ENCODE data around the gene NTN1. TPM values are rescaled to one million over a fixed set of nuclear protein-coding genes. Genes with fewer than 3 reads are reported as not detected.
A peak's percentile ranks its signal among the peaks of the same experiment; 100 is the strongest.

The NTN1 gene
- total and polyA plus RNA-seq, 12 donors: 0.12 to 0.84 (median 0.28) TPM

DNA sequence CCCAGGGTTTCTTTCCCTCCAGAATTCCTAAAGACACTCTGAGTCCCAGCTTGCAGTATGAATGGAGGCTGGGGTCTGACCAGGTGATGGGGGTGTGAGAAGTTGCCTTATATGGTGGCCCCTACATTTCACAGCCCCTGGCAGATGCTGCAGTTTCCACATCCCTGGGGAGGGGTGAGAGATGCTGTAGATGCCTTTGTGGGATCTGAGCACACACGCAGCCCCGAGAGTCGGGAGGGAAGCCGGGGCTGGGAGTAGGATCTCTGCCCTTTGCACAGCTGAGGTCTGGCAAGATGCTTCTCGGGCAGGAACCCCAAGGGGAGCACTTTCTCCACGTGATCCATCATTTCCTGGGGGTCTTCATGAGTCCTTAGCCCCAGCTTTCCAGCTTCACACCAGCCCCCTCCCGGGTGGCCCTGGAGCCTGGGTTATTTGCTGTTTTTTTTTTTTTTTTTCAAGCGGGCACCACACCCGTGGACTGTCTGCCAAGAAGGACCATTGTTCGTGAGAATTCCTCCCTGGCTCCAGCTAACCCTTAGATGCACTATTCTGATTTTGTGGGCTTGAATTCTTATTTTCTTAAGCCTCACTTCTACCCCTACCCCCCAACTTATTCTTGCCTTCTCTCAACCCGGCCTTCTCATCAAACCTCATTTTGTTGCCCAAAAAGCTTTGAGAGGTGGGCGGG lies 50.6 kb downstream of the NTN1 start:
- Histone ChIP-seq H3K4me1 (replicated peaks in 1 of 2) (no peaks in the 10 kb centered on the region), H3K9me3 (replicated peaks in 1 of 3) (no peaks in the 10 kb centered on the region), H3K27me3 (peaks cover 9% of the 10 kb centered on the region), H3K27ac (no peak overlapping the region), H3K4me3 (no peak overlapping the region), H3K36me3 (replicated peaks in 1 of 2) (no peaks in the 10 kb centered on the region)
- intact Hi-C loops (cut with DNase I): no loop called here
- no peak for DNase-seq
- WGBS, 4 donors: 56 to 70% (median 64%) methylated on average over 12 of the region's 12 CpGs
- TF ChIP-seq CTCF (IDR thresholded peaks at IDR 0.05) (no peak), POLR2A (IDR thresholded peaks at IDR 0.05) (no peak)

DNA sequence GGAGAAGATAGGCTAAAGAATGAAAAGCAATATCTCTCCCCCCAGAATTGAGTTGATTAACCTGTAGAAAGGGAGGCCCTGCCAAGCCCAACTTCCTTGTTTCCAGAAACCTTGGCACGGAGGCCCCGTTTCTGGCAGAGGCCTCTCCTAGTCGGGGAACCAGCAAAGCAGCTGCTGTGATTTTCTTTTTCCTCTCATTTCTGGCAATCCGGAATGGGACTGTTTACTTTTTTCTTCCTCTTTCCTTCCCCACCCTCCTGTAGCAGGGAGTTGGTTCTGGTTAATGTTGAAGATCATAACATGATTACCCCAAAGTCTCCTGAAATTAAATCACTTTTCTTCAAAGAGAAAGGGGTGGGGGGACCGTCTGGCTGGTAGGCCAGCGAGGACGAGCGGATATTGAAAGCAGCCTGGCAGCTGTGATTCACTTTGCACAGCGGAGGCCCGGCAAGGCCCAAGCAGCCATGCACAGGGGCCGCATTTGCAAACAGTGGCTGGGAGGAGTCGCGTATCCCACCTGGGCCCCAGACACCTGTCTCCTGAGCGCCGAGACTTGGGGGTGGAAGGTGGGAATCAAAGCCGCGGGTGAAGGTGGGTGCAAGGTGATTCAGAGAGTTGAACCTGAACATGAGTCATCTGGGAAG lies 51.5 kb downstream of the NTN1 start:
- H3K4me1 ChIP-seq (replicated peaks in 1 of 2): no peaks in the 10 kb centered on the region
- no peaks in the 10 kb centered on the region for H3K36me3 ChIP-seq (replicated peaks in 1 of 2)
- 68 to 74% (median 71%) methylated on average over 17 of the region's 17 CpGs for WGBS, 4 donors
- intact Hi-C loops (cut with DNase I): no loop called here
- no peak overlapping the region for H3K4me3 ChIP-seq
- no peak for TF ChIP-seq POLR2A (IDR thresholded peaks at IDR 0.05)
- peak in 1 of 7 donors; percentile 19 for DNase-seq
- peaks cover 9% of the 10 kb centered on the region for H3K27me3 ChIP-seq
- H3K27ac ChIP-seq: no peak overlapping the region
- no peaks in the 10 kb centered on the region for H3K9me3 ChIP-seq (replicated peaks in 1 of 3)

DNA sequence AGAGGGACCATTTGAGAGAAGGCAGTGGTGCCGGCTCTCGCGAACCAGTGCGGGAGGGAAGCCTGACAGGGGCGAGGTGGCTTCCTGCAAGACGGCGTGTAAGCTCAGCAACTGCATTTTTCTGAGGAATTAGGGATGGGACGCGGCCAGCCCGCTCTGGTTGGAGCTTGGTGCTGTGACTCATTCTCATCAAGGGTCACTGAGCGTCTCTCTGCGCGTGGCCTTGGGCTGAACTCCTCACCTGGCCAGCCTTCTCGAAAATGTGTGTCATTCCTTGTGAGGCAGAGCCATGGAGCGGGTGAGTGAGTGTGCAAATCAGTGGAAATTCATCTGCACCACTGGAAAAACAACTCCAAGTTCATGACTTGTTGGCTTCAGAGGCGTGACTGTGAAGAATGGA lies 52.8 kb downstream of the NTN1 start:
- Histone ChIP-seq H3K4me1 (replicated peaks in 1 of 2) (no peaks in the 10 kb centered on the region), H3K4me3 (no peak overlapping the region), H3K36me3 (replicated peaks in 1 of 2) (no peaks in the 10 kb centered on the region), H3K27me3 (peaks cover 9% of the 10 kb centered on the region), H3K9me3 (replicated peaks in 1 of 3) (no peaks in the 10 kb centered on the region), H3K27ac (no peak overlapping the region)
- 85 to 92% (median 90%) methylated on average over 16 of the region's 16 CpGs for WGBS, 4 donors
- DNase-seq: no peak
- intact Hi-C loops (cut with DNase I): no loop called here
- TF ChIP-seq POLR2A (IDR thresholded peaks at IDR 0.05): no peak
- no peak for TF ChIP-seq CTCF (IDR thresholded peaks at IDR 0.05)

DNA sequence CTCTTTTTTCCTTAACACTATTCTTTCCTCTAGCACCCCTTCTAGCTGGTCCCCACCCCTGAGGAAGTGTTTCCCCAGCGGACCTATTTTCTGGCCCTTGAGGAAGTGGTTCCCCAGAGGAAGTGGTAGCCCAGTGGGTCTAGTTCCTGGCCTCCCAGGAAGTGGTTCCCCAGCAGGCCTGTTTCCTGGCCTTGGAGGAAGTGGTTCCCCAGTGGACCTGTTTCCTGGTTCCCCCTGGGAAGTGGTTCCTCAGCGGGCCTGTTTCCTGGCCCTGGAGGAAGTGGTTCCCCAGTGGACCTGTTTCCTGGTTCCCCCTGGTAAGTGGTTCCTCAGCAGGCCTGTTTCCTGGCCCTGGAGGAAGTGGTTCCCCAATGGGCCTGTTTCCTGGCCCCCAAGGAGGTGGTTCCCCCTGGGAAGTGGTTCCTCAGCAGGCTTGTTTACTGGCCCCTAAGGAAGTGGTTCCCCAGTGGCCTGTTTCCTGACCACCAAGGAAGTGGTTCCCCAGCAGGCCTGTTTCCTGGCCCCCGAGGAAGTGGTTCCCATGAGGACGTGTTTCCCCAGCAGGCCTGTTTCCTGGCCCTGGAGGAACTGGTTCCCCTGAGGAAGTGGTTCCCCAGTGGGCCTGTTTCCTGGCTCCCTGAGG lies 58.3 kb downstream of the NTN1 start:
- intact Hi-C loops (cut with DNase I): no loop called here
- Histone ChIP-seq H3K4me3 (no peak overlapping the region), H3K9me3 (replicated peaks in 1 of 3) (no peaks in the 10 kb centered on the region), H3K36me3 (replicated peaks in 1 of 2) (no peaks in the 10 kb centered on the region), H3K27ac (no peak overlapping the region), H3K4me1 (replicated peaks in 1 of 2) (no peaks in the 10 kb centered on the region), H3K27me3 (no peaks in the 10 kb centered on the region)
- WGBS, 4 donors: 64 to 86% (median 69%) methylated on average over 2 to 4 of the region's 4 CpGs
- no peak for DNase-seq
- TF ChIP-seq CTCF (IDR thresholded peaks at IDR 0.05) (no peak), POLR2A (IDR thresholded peaks at IDR 0.05) (no peak)

Measured in adrenal gland (tissue), 12 donors.